K562 (cell line): ENCODE data around the gene TPGS1. TPM values are rescaled to one million over a fixed set of nuclear protein-coding genes. Genes with fewer than 3 reads are reported as not detected.

Experiments
- ATF7 ChIP-seq: fragments of 450-650 bp; IDR thresholded peaks from 2 replicates; pipeline ENCODE4 v1.7.1; 2014; ENCODE audit warnings: mild to moderate bottlenecking, moderate library complexity
- EHMT2 ChIP-seq: fragments of 450-650 bp; IDR thresholded peaks from 2 replicates; pipeline ENCODE4 v1.6.1; 2018; ENCODE audit warnings: antibody characterized with exemption
- ELF2 ChIP-seq: fragments of 250-450 bp; sonication (Bioruptor Pico); IDR thresholded peaks from 2 replicates; pipeline ENCODE4 v1.5.0; 2021; ENCODE audit warnings: mild to moderate bottlenecking
- HNRNPLL ChIP-seq: fragments of 200-400 bp; formaldehyde crosslinking; IDR thresholded peaks from 2 replicates; pipeline ENCODE4 v1.6.1; 2017; ENCODE audit warnings: low read length, low read depth, mild to moderate bottlenecking; ENCODE audit not compliant: poor library complexity, severe bottlenecking
- NELFE ChIP-seq: IDR thresholded peaks from 2 replicates; pipeline ENCODE4 v1.6.1; 2011; ENCODE audit warnings: mild to moderate bottlenecking; ENCODE audit not compliant: insufficient read depth, insufficient read length
- RFX5 ChIP-seq: IDR thresholded peaks from 2 replicates; pipeline ENCODE4 v1.6.1; 2011; ENCODE audit warnings: low read depth, mild to moderate bottlenecking, improper control_type of control experiment, low read length
- RFX7 ChIP-seq: fragments of 250-450 bp; sonication (Bioruptor Pico); IDR thresholded peaks from 2 replicates; pipeline ENCODE4 v1.5.1; 2021; ENCODE audit warnings: mild to moderate bottlenecking
- SOX6 ChIP-seq: fragments of 450-650 bp; IDR thresholded peaks from 2 replicates; pipeline ENCODE4 v1.6.1; 2014; ENCODE audit warnings: mild to moderate bottlenecking
- TAL1 ChIP-seq: fragments of 450-650 bp; IDR thresholded peaks from 2 replicates; pipeline ENCODE4 v1.6.1; 2016; ENCODE audit warnings: mild to moderate bottlenecking
- WHSC1 ChIP-seq: IDR thresholded peaks from one replicate; pipeline ENCODE4 v1.6.1; 2012; ENCODE audit warnings: low read length, control low read depth, inconsistent platforms
- XRCC3 ChIP-seq: fragments of 450-650 bp; IDR thresholded peaks from 2 replicates; pipeline ENCODE4 v1.6.1; 2017; ENCODE audit warnings: mild to moderate bottlenecking, moderate library complexity
- ZNF124 ChIP-seq: sonication (generic); formaldehyde crosslinking; IDR thresholded peaks from 2 replicates; pipeline ENCODE4 v1.8.1; 2022; ENCODE audit warnings: missing genetic modification reagents
- ZNF274 ChIP-seq: IDR thresholded peaks from 2 replicates; pipeline ENCODE4 v1.6.1; 2011; ENCODE audit warnings: low read depth, mild to moderate bottlenecking, low read length, moderate library complexity, borderline replicate concordance
- ZNF324 ChIP-seq: fragments of 250-450 bp; sonication (Bioruptor Pico); IDR thresholded peaks from 2 replicates; pipeline ENCODE4 v1.4.0; 2020; ENCODE audit warnings: mild to moderate bottlenecking
- ZNF347 ChIP-seq: fragments of 450-650 bp; formaldehyde crosslinking; IDR thresholded peaks from 2 replicates; pipeline ENCODE4 v1.4.0; 2020; ENCODE audit warnings: low read depth, mild to moderate bottlenecking, moderate library complexity
- ZNF384 ChIP-seq: IDR thresholded peaks from 2 replicates; pipeline ENCODE4 v1.6.1; 2012; ENCODE audit warnings: low read depth, low read length, improper control_type of control experiment
- ZNF77 ChIP-seq: fragments of 250-450 bp; sonication (Bioruptor Pico); IDR thresholded peaks from 2 replicates; pipeline ENCODE4 v1.5.0; 2020
- ZZZ3 ChIP-seq: fragments of 450-650 bp; IDR thresholded peaks from 2 replicates; pipeline ENCODE4 v1.6.1; 2016; ENCODE audit warnings: antibody characterized with exemption, mild to moderate bottlenecking, moderate library complexity
- polyA plus RNA-seq, 8 experiments: library from polyadenylated mRNA; depleted of rRNA in 4 of 8; stranded (reverse) in 5 of 8; unstranded in 3 of 8; fragments of >200 nt; fragmentation: Nextera tagmentation in 2 of 8; fragmentation: Illumina TruSeq in 1 of 8; extraction: Ambion mirVana in 2 of 8; extraction: Trizol in 1 of 8; gene quantifications; 2 replicates each; pipeline versions ENCODE4 v1.2.1 to v1.2.3, GENCODE V29; 2011 to 2014; ENCODE audit warnings: inconsistent platforms in 1 of 8, missing spikeins in 1 of 8
- total RNA-seq, 7 experiments: library from RNA; depleted of rRNA in 6 of 7; stranded (reverse); fragments of >200 nt in 6 of 7; fragmentation: Illumina TruSeq in 2 of 7; extraction: Trizol in 2 of 7; gene quantifications; 2 replicates each; pipeline versions ENCODE4 v1.2.1 to v1.2.3, GENCODE V29; 2011 to 2021; ENCODE audit warnings: low replicate concordance in 1 of 7
- TF ChIP-seq, protein P1 (sequence below): fragments of 250-450 bp; sonication (Bioruptor Pico); IDR thresholded peaks from 2 replicates; pipeline ENCODE4 v1.8.0; 2021; ENCODE audit warnings: moderate library complexity, mild to moderate bottlenecking, inconsistent platforms
- TF ChIP-seq, protein P2 (sequence below), 2 experiments: IDR thresholded peaks; 2 replicates each; pipeline ENCODE4 v1.6.1; 2012; ENCODE audit warnings: improper control_type of control experiment in 2 of 2, low read depth in 2 of 2, low read length in 2 of 2, borderline replicate concordance in 1 of 2
- TF ChIP-seq, protein P3 (sequence below), 2 experiments: fragments of 450-650 bp; conservative IDR thresholded peaks; 2 replicates each; pipeline ENCODE4 v1.6.1; 2017; ENCODE audit warnings: mild to moderate bottlenecking in 2 of 2, moderate library complexity in 2 of 2
- TF ChIP-seq, protein P4 (sequence below): fragments of 250-450 bp; sonication (Bioruptor Pico); IDR thresholded peaks from 2 replicates; pipeline ENCODE4 v1.4.0; 2020; ENCODE audit warnings: mild to moderate bottlenecking, moderate library complexity

TPGS1 gene
- total and polyA plus RNA-seq, 9 of the 15 experiments (the other 6 are each of a cell fraction or from before 2014, with no cell fraction given): 0.30 to 31.6 (median 1.2) TPM; not detected in 2

DNA sequence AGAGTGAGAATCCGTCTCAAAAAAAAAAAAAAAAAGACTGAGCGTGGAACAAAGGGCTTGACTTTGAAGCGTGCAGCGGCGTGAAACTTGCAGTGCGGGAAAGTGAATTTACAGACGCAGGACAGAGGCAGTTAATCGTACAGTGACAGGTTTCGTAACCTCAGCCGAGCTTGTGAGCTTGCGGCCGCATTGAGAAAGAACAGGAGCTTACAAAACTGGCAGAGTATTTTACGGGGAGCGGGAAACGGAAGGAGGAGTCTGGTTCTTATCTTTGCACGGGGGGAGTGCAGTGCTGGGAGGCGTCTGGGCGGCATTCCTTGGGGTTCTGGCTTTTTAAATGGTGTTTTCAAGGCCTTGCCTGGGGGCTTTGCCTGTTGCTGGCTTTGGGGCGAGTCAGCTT, 59.1 kb downstream of the TPGS1 start (continued):
- no peak for TF ChIP-seq NELFE
- TF ChIP-seq, protein P1, sequence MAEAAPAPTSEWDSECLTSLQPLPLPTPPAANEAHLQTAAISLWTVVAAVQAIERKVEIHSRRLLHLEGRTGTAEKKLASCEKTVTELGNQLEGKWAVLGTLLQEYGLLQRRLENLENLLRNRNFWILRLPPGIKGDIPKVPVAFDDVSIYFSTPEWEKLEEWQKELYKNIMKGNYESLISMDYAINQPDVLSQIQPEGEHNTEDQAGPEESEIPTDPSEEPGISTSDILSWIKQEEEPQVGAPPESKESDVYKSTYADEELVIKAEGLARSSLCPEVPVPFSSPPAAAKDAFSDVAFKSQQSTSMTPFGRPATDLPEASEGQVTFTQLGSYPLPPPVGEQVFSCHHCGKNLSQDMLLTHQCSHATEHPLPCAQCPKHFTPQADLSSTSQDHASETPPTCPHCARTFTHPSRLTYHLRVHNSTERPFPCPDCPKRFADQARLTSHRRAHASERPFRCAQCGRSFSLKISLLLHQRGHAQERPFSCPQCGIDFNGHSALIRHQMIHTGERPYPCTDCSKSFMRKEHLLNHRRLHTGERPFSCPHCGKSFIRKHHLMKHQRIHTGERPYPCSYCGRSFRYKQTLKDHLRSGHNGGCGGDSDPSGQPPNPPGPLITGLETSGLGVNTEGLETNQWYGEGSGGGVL (CRISPR knock-in tag): no peak
- no peak for TF ChIP-seq XRCC3
- TF ChIP-seq ZNF324: no peak
- TF ChIP-seq ZNF384: peak; percentile 43
- TF ChIP-seq RFX5: no peak
- TF ChIP-seq ZNF347: no peak
- no peak for TF ChIP-seq ZNF274
- TF ChIP-seq HNRNPLL: no peak
- TF ChIP-seq ZZZ3: no peak
- TF ChIP-seq ATF7: peak; percentile 42; the same call in 1 of the 2 replicates
- TF ChIP-seq EHMT2: no peak
- TF ChIP-seq ZNF124 (CRISPR knock-in tag): no peak
- no peak for TF ChIP-seq ZNF77 (CRISPR knock-in tag)
- TF ChIP-seq, protein P2, sequence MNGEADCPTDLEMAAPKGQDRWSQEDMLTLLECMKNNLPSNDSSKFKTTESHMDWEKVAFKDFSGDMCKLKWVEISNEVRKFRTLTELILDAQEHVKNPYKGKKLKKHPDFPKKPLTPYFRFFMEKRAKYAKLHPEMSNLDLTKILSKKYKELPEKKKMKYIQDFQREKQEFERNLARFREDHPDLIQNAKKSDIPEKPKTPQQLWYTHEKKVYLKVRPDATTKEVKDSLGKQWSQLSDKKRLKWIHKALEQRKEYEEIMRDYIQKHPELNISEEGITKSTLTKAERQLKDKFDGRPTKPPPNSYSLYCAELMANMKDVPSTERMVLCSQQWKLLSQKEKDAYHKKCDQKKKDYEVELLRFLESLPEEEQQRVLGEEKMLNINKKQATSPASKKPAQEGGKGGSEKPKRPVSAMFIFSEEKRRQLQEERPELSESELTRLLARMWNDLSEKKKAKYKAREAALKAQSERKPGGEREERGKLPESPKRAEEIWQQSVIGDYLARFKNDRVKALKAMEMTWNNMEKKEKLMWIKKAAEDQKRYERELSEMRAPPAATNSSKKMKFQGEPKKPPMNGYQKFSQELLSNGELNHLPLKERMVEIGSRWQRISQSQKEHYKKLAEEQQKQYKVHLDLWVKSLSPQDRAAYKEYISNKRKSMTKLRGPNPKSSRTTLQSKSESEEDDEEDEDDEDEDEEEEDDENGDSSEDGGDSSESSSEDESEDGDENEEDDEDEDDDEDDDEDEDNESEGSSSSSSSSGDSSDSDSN (IDR thresholded peaks at IDR 0.05; ENCODE audit: borderline replicate concordance in 1 of 2, low read depth in 2 of 2, low read length in 2 of 2): no peak
- no peak for TF ChIP-seq WHSC1
- TF ChIP-seq ELF2 (CRISPR knock-in tag): no peak
- TF ChIP-seq, protein P3, sequence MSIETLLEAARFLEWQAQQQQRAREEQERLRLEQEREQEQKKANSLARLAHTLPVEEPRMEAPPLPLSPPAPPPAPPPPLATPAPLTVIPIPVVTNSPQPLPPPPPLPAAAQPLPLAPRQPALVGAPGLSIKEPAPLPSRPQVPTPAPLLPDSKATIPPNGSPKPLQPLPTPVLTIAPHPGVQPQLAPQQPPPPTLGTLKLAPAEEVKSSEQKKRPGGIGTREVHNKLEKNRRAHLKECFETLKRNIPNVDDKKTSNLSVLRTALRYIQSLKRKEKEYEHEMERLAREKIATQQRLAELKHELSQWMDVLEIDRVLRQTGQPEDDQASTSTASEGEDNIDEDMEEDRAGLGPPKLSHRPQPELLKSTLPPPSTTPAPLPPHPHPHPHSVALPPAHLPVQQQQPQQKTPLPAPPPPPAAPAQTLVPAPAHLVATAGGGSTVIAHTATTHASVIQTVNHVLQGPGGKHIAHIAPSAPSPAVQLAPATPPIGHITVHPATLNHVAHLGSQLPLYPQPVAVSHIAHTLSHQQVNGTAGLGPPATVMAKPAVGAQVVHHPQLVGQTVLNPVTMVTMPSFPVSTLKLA (conservative IDR thresholded peaks at IDR 0.05): peak; percentile 28 to 31; a peak in 2 of 4 replicates
- TF ChIP-seq, protein P4, sequence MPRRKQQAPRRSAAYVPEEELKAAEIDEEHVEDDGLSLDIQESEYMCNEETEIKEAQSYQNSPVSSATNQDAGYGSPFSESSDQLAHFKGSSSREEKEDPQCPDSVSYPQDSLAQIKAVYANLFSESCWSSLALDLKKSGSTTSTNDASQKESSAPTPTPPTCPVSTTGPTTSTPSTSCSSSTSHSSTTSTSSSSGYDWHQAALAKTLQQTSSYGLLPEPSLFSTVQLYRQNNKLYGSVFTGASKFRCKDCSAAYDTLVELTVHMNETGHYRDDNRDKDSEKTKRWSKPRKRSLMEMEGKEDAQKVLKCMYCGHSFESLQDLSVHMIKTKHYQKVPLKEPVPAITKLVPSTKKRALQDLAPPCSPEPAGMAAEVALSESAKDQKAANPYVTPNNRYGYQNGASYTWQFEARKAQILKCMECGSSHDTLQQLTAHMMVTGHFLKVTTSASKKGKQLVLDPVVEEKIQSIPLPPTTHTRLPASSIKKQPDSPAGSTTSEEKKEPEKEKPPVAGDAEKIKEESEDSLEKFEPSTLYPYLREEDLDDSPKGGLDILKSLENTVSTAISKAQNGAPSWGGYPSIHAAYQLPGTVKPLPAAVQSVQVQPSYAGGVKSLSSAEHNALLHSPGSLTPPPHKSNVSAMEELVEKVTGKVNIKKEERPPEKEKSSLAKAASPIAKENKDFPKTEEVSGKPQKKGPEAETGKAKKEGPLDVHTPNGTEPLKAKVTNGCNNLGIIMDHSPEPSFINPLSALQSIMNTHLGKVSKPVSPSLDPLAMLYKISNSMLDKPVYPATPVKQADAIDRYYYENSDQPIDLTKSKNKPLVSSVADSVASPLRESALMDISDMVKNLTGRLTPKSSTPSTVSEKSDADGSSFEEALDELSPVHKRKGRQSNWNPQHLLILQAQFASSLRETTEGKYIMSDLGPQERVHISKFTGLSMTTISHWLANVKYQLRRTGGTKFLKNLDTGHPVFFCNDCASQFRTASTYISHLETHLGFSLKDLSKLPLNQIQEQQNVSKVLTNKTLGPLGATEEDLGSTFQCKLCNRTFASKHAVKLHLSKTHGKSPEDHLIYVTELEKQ: no peak
- no peak for TF ChIP-seq RFX7 (CRISPR knock-in tag)
- peak; percentile 31; the same call in 1 of the 2 replicates for TF ChIP-seq TAL1
- peak; percentile 62 for TF ChIP-seq SOX6
